GM21737 (cell line): ENCODE results near the gene IFITM5.
A peak's percentile ranks its signal among the peaks of the same experiment; 100 is the strongest.
"Not testable (repeated sequence)": the region's sequence is repeated elsewhere in the genome, so short reads cannot be mapped to it uniquely, and the experiment has no call there.

Experiments
- ATAC-seq: cut with Tn5 transposase; IDR thresholded peaks from one replicate; pipeline ENCODE4 v1.9.1; 2021; ENCODE audit warnings: mild to moderate bottlenecking, moderate library complexity; ENCODE audit not compliant: unreplicated experiment

Gene IFITM5

DNA sequence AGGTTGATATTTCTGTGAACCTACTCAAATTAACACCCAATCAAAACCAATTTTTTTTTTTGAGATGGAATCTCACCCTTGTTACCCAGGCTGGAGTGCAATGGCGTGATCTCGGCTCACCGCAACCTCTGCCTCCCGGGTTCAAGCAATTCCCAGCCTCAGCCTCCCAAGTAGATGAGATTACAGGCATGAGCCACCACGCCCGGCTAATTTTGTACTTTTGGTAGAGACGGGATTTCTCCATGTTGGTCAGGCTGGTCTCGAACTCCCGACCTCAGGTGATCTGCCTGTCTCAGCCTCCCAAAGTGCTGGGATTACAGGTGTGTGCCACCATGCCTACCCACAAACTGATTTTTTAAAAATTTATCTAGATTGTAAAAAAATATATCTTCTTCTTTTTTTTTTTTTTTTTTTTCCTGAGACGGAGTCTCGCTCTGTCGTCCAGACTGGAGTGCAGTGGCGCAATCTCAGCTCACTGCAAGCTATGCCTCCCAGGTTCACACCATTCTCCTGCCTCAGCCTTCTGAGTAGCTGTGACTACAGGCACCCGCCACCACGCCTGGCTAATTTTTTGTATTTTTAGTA, 29.3 kb upstream of the IFITM5 start:
- ATAC-seq, result not testable (repeated sequence)

DNA sequence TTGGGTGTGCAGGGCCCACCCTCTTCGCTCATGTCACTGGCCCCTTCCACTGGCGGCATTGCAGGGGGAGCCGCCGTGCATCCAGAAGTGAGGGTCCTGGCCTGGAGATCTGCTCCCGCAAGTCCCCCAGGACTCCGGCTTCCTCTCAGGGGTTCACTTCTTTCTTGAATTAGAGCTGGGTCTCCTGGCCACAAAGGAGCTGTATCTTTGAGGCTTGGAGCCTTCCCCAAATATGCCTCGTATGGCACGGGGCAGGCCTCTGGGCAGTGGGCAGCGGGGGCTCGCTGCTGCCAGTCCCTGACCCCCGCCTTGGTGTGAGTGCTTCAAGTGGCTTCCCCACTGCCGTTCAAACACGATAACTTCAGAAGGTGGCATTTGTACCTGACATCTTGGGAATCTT, 28.7 kb upstream of the IFITM5 start:
- ATAC-seq, result no peak

DNA sequence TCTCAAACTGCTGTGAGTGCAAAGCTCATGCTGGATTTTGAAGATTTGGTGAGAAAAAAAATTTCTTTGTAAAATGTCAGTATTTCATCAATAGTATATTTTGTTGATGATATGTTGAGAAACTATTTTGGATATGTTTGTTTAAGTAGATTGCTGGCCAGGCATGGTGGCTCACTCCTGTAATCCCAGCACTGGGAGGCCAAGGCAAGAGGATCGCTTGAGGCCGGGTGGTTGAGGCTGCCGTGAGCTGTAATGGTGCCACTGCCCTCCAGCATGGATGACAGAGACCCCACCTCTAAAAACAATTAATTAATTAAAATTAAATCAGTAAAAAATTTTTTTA, 28.2 kb upstream of the IFITM5 start:
- no peak for ATAC-seq

DNA sequence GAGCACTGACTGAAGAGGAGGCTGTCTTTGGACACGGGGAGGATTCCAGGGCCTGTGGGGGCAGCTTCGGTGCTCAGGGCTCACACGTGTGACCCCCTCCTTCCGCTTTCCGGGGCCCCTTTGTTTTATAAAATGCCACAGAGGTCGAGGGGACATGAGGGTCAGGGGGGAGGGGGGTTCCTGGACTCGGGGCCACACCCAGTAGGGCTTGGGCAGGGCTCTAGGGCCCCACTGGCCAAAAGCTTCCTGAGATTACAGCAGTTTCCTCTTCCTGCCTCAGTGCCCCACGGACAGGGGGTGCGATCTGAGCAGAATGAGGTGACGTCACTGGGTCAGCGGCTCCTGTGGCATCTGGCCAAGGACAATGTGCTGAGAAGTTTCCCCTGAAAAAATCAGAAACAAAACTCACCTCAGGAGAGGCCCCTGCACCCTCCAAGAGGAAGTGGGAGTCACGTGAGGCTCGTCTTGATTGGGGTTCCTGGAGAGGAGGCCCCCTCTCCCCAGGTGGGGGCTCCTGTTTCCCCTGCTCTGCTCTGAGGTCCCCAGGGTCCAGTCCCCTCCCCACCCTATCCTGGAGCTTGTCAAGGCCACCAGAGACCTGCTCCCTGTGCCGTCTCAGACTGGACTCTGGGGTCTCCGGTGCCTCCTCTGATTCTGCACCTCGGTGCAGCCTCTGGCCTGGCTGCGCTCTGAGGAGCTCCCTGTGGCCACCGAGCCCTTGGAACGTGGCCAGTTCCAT, 27.7 kb upstream of the IFITM5 start:
- ATAC-seq, result peak; percentile 41

DNA sequence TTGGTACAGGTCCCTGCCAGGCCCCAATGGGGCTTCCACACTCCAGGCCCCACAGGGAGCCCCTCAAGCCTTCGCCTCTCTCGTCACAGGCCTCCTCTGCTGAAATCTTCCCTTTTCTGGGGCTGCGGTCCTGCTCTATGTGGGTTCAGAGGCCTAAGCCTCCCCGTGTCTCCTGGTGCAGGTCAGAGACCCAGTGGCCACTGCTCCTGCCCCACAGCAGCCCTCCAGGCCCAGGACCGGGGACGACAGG, 27.2 kb upstream of the IFITM5 start:
- no peak for ATAC-seq

DNA sequence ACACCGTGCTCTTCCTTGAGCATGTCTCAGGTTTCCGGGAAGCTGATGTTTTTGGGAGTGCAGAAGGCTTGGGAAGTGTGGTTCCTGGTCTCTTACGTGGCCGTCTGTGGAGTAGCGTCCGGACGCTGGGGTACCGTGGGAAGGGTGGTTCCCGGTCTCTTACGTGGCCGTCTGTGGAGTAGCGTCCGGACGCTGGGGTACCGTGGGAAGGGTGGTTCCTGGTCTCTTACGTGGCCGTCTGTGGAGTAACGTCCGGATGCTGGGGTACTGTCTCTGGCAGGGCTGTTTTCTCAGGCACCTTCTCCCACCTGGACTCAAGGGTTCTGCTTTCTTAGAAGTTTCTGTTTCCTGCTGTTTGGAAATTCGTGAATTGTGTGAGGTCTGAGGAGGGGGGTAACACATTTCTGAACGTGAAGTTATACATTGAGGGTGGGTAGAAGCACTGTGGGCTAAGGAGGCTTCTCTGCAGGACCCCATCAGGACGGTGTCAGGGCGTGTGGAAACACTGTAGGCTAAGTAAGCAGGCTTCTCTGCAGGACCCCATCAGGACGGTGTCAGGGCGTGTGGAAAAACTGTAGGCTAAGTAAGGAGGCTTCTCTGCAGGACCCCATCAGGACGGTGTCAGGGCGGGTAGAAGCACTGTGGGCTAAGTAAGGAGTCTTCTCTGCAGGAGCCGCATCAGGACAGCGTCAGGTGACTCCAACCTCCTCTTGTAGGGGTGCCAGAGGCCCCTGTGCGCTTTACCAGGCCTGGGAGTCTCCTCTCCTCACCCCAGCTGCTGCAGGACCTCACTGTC, 26.7 kb upstream of the IFITM5 start:
- no peak for ATAC-seq

DNA sequence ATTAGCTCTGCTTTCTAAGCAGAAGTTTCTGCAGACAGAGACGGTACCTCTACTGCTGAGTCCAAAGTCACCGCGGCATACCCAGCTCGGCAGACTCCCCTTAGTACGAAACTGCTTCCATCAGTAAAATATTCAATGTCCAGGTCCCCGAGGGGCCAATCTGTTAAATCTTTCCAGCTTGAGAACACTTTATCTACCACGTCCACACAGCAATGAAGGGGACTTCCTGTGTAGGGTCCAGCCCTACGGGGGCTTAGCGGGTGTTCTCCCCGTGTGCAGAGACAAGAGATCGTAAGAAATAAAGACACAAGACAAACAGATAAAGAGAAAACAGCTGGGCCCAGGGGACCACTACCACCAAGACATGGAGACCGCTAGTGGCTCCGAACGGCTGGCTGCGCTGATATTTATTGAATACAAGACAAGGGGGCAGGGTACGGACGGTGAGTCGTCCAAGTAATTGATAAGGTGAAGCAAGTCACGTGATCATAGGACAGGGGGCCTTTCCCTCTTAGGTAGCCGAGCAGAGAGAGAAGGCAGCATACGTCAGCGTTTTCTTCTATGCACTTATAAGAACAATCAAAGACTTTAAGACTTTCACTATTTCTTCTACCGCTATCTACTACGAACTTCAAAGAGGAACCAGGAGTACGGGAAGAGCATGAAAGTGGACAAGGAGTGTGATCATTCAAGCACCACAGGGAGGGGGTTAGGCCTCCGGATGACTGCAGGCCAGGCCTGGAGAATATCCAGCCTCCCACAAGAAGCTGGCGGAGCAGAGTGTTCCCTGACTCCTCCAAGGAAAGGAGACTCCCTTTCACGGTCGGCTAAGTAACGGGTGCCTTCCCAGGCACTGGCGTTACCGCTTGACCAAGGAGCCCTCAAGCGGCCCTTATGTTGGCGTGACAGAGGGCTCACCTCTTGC, 25.5 kb upstream of the IFITM5 start:
- ATAC-seq, result not testable (repeated sequence)

DNA sequence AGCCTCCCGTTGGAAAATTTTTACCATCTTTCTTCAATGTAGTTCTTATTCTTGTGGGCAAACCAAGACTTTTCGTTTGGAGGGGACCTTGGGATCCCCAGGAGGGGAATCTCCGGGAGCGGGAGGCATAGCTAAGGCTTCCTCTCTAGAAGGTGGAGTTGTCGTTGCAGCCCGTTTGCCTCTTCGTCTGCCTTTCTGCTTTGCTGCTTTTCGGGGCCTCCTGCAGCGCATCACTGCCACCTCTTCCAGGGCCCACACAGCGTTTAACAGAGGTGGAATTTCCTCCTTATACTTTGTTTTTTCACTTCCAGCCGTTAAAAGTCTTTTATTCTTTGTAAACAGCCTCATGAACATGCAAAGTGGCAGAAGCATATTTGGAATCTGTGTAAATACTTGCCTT, 24.8 kb upstream of the IFITM5 start:
- ATAC-seq, result no peak

DNA sequence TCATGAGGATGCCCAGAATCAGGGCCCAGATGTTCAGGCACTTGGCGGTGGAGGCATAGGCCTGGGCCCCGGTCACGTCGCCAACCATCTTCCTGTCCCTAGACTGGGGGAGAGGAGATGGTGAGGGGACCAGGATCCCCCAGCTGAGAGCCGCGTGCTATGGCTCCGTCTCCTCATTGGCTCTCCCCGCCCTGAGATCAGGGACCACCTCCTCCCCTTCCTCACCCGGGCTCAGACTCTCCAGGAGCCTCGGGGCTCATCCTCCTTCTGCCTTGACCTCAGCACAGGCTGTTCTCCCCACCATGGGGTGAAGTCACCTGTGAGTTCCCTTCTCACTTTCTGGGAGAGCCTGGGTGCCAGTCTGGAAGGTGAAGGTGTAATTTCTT, 20.6 kb upstream of the IFITM5 start:
- not testable (repeated sequence) for ATAC-seq

DNA sequence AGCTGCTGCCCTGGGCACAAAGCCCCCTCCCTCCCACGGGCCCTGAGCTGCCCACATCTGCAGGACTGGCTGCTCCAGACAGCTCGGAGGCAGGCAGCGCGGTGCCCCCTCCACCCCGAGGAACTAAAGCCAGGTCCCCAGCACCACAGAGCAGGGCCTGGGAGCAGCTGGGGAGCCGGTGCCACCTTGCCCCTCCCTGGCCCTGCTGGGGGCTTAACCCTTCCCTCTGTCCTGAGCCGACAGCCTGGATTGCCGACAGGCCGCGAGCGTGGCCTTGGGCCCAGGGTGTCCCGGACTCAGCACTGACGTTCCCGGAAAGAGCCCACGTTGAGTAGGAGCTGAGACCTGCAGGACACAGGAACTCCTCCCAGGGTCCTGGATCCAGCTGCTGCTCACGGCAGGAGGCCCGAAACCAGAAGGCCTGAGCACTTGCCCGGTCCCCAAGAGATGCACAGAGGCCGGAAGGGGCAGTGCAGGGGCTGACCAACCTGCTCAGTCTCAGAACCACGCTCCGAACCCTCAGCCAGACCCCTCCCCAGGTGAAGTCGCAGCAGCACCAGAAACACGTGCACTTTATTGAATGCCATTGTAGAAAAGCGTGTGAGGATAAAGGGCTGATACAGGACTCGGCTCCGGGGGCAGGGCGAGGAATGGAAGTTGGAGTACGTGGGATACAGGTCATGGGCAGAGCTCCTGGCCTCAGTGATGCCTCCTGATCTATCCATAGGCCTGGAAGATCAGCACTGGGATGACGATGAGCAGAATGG, 20.0 kb upstream of the IFITM5 start:
- peak; percentile 13 for ATAC-seq

DNA sequence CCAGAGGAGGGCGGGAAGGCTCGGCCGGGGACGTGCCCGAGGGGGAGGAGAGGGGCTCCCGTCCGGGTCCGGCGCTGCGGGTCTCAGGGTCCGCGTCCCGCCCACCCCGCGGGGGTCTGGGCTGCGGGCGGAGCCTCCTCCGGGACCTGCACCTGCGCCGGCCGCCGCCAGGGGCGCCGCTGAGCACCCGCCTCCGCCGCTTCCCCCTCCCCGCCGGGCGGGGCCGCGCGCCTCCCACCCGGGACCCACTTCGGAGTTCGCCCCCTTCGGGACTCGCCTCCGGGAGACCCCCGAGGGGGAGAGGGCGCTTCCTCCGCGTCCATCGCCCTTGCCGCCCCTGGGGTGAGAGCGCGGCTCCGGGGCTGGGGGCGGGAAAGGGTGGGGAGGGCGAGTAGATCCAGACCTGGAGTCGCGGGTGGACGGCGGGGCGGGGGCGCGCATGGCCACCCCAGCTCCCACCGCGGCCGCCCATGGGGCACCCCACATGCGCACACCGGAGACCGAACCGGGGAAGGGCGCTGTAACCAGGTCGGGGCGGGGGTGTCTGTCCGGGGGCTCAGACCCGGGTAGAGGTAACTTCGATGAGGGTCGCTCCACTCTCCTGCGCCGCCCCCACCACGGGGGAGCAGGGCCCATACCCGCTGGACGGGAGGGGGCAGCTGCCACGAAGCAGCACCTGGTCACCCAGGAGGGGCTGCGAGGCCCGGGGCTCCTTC, 19.2 kb upstream of the IFITM5 start:
- ATAC-seq, result peak; percentile 51

DNA sequence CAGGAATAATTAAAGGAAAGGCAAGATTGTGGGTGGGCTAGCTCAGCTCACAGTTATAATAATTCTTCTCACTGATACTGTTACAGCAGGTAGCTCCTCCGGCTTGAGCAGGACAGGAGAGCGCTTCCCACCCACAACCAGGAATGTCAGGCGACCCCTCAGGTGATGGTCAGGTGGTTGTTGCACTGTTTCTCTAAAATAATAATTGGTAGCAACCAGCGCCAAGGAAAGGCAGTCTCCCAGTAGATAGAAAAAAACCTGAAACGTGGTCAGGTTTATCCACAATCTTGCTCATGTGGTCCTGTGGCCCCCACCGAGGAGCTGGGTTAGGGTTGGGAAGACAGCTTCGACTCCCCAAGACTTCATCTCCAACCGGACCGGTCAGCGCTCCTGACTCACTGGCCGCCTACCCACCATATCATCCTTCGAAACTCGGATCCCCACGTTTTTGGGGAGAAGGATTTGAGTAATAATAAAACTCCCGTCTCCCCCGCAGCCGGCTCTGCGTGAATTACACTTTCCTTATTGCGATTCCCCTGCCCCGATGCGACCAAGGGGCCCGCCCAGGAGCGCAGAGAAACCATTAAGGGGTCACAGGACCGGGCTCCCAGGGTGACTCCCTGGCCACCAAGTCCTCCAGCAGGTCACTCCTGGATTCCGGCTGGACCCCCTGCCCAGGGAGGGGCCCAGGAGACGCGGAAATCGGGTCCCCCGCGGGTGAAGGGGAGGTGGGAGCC, 18.5 kb upstream of the IFITM5 start:
- not testable (repeated sequence) for ATAC-seq

DNA sequence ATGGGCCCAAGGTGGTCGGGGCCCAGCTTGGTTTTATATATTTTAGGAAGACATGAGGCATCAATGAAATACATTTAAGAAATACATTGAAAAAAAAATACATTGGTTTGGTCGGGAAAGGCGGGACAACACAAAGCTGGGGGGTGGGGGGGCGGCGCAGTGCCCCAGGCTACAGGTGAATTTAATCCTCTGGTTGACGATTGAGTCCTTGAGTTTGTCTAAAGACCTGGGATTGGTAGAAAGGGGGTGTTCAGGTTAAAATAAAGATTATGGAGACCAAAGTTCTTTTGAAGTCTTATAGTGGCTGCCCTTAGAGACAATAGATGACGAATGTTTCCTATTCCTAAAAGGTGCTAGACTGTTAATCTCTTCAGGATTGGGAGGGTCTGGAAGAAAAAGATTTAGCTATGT, 17.6 kb upstream of the IFITM5 start:
- ATAC-seq, result no peak

DNA sequence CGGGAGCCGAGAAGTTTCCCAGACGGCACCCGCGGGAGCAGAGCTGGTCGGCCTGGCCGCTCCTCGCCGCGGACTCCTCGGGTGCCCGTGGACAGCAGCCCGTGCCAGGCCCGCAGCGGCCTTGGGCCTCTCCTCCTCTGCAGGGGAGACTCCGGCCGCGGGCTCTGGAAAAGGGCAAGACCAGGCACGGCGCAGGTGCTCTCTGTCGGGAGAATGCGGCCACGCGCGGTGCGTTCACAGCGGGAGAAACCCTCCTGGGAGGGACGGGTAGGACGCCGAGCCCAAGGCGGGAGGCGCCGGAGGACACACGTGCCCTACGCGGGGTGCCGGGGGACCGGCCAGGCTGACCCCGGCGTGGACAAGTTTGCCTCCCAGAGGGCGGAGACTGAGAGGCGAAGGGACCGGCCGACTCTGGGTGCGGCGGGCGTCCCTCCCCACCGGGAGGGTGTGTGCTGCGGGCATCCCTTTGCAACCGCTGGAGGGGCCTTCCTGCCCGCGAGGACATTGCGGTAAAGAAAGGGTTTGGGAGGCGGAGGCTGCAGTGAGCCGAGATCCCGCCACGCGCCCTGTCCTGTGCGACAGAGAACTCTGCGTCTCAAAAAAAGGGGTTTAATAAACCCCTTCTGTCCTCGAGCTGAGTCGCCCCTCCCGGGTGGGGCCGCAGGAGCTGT, 16.8 kb upstream of the IFITM5 start:
- no peak for ATAC-seq

DNA sequence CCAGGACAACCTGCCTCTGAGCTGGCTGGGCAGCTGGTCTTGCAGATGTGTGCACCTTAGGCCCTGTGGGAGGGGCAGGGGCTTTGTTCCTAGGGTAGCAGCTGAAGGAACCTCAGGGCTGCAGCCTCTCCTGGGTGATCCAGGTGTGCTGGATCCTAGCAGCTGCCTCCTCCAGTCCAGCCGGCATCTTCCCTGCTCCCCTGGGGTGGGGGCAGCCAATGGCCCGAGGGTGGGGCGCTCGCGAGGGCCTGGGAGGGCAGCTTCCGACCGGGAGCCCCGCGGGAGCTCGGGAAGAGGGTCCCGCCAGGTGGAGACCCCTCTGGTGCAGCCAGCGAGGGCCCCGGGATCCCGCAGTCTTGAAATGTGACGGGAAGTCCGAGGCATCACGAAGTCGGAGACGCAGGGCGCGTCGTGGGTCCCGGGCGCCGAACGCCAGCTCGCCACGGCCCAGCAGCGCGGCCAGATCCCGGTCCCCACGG, 16.2 kb upstream of the IFITM5 start:
- no peak for ATAC-seq

DNA sequence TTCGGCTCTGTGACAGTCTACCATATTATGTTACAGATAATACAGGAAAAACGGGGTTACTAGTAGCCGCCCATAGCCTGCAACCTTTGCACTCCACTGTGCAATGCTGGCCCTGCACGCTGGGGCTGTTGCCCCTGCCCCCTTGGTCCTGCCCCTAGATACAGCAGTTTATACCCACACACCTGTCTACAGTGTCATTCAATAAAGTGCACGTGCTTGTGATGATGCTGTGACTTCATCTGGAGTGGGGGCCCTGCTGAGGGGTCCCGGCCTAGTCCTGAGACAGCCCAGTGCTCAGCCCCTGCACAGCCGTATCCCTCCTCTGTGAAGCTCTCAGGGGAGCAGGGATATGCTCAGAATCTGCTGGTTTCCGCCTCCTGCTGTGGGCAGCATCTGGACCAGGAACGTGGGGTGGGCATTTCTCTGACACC, 15.7 kb upstream of the IFITM5 start:
- no peak for ATAC-seq

DNA sequence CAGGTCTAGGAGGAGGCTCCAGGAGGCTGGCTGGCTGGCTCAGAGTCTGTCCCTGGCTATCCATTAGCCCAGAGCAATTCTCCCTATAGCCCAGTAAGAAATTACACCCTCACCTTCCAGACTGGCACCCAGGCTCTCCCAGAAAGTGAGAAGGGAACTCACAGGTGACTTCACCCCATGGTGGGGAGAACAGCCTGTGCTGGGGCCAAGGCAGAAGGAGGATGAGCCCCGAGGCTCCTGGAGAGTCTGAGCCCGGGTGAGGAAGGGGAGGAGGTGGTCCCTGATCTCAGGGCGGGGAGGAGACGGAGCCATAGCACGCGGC, 15.2 kb upstream of the IFITM5 start:
- ATAC-seq, result not testable (repeated sequence)

DNA sequence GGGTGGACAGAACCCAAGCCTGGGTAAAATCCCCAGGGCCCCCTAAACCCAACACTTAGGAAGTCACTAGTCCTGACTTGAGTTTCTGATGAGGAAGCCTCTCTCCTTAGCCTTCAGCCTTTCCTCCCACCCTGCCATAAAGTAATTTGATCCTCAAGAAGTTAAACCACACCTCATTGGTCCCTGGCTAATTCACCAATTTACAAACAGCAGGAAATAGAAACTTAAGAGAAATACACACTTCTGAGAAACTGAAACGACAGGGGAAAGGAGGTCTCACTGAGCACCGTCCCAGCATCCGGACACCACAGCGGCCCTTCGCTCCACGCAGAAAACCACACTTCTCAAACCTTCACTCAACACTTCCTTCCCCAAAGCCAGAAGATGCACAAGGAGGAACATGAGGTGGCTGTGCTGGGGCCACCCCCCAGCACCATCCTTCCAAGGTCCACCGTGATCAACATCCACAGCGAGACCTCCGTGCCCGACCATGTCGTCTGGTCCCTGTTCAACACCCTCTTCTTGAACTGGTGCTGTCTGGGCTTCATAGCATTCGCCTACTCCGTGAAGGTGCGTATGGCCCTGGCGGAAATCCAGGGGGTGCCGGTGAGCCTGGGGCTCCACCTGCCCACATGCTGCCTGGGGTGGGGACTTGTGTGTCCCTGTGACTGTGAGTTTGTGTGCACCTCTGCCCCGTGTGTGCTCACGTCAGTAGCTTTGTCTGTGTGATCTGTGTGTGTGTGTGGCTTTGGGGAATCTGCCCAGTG, 14.6 kb upstream of the IFITM5 start, which contains the start of gene IFITM1:
Gene IFITM1 (plus strand): TSS at position 254 of the 767 bp plus-strand sequence. CDS start 131 bp downstream, at position 385.
- ATAC-seq, result no peak
